HepG2 (cell line): ENCODE results near the gene MAPRE3. TPM values are rescaled to one million over a fixed set of nuclear protein-coding genes. Genes with fewer than 3 reads are reported as not detected.

ENCODE experiments used
- HOXA5 ChIP-seq: sonication (generic); formaldehyde crosslinking; IDR thresholded peaks from 2 replicates; pipeline ENCODE4 v1.4.0; 2020; ENCODE audit warnings: missing genetic modification reagents
- MAFF ChIP-seq: IDR thresholded peaks from 2 replicates; pipeline ENCODE4 v1.6.1; 2011; ENCODE audit warnings: low read depth, low read length, improper control_type of control experiment
- NCOA2 ChIP-seq: sonication (generic); formaldehyde crosslinking; IDR thresholded peaks from 2 replicates; pipeline ENCODE4 v1.8.0; 2022; ENCODE audit warnings: inconsistent platforms
- NFRKB ChIP-seq: fragments of 450-650 bp; IDR thresholded peaks from 2 replicates; pipeline ENCODE4 v1.6.1; 2017
- NRL ChIP-seq: sonication (generic); formaldehyde crosslinking; IDR thresholded peaks from 2 replicates; pipeline ENCODE4 v1.5.0; 2020; ENCODE audit warnings: missing genetic modification reagents, mild to moderate bottlenecking, moderate library complexity, borderline replicate concordance
- RXRB ChIP-seq: IDR thresholded peaks from 2 replicates; pipeline ENCODE4 v1.6.1; 2016; ENCODE audit warnings: borderline replicate concordance, missing genetic modification reagents, missing compliant biosample characterization
- TBX2 ChIP-seq: sonication (generic); formaldehyde crosslinking; IDR thresholded peaks from 2 replicates; pipeline ENCODE4 v1.5.0; 2020; ENCODE audit warnings: missing genetic modification reagents, mild to moderate bottlenecking, borderline replicate concordance
- ZBTB3 ChIP-seq: sonication (generic); formaldehyde crosslinking; IDR thresholded peaks from 2 replicates; pipeline ENCODE4 v1.4.0; 2020; ENCODE audit warnings: low read depth, mild to moderate bottlenecking, moderate library complexity, missing genetic modification reagents, borderline replicate concordance
- ZNF101 ChIP-seq: sonication (generic); formaldehyde crosslinking; IDR thresholded peaks from 2 replicates; pipeline ENCODE4 v1.4.0; 2020; ENCODE audit warnings: mild to moderate bottlenecking, low read depth, missing genetic modification reagents, borderline replicate concordance
- ZNF225 ChIP-seq: sonication (generic); formaldehyde crosslinking; IDR thresholded peaks from 2 replicates; pipeline ENCODE4 v1.4.0; 2020; ENCODE audit warnings: mild to moderate bottlenecking, missing genetic modification reagents
- ZNF562 ChIP-seq: sonication (generic); formaldehyde crosslinking; IDR thresholded peaks from 2 replicates; pipeline ENCODE4 v1.8.0; 2022; ENCODE audit warnings: missing genetic modification reagents, borderline replicate concordance
- ZNF589 ChIP-seq: sonication (generic); formaldehyde crosslinking; conservative IDR thresholded peaks from 2 replicates; pipeline ENCODE4 v1.8.0; 2022; ENCODE audit warnings: mild to moderate bottlenecking, moderate library complexity, missing genetic modification reagents
- ZNF724P ChIP-seq: sonication (generic); formaldehyde crosslinking; IDR thresholded peaks from 2 replicates; pipeline ENCODE4 v1.8.0; 2022; ENCODE audit warnings: missing genetic modification reagents, borderline replicate concordance
- ZNF782 ChIP-seq: sonication (generic); formaldehyde crosslinking; IDR thresholded peaks from 2 replicates; pipeline ENCODE4 v1.4.0; 2020; ENCODE audit warnings: missing genetic modification reagents, mild to moderate bottlenecking, borderline replicate concordance
- ZSCAN30 ChIP-seq: sonication (generic); formaldehyde crosslinking; IDR thresholded peaks from 2 replicates; pipeline ENCODE4 v1.5.0; 2020; ENCODE audit warnings: mild to moderate bottlenecking, missing genetic modification reagents
- polyA plus RNA-seq, 8 experiments: library from polyadenylated mRNA; depleted of rRNA in 3 of 8; stranded (reverse) in 7 of 8; unstranded in 1 of 8; fragments of >200 nt; fragmentation: Illumina TruSeq in 4 of 8; extraction: Trizol in 4 of 8; gene quantifications; 2 replicates each; pipeline versions ENCODE4 v1.2.1 to v1.2.3, GENCODE V29; 2011 to 2016; ENCODE audit warnings: low read depth in 4 of 8, missing spikeins in 1 of 8, mixed read lengths in 1 of 8; ENCODE audit not compliant: insufficient read depth in 1 of 8
- total RNA-seq, 5 experiments: library from RNA; depleted of rRNA; stranded (reverse); fragments of >200 nt; fragmentation: Illumina TruSeq; extraction: Trizol; gene quantifications; 2 replicates each; pipeline ENCODE4 v1.2.3, GENCODE V29; 2016; ENCODE audit warnings: low read depth in 1 of 5
- TF ChIP-seq, protein P1 (sequence below): IDR thresholded peaks from 2 replicates; pipeline ENCODE4 v1.6.1; 2016; ENCODE audit warnings: control low read depth
- TF ChIP-seq, protein P2 (sequence below): sonication (generic); formaldehyde crosslinking; IDR thresholded peaks from 2 replicates; pipeline ENCODE4 v1.4.0; 2020; ENCODE audit warnings: mild to moderate bottlenecking, missing genetic modification reagents
- TF ChIP-seq, protein P3 (sequence below): sonication (generic); formaldehyde crosslinking; IDR thresholded peaks from 2 replicates; pipeline ENCODE4 v1.8.1; 2022; ENCODE audit warnings: low read depth, mild to moderate bottlenecking, missing genetic modification reagents

The MAPRE3 gene
- total and polyA plus RNA-seq, 2 of the 13 experiments (the other 11 are each of a cell fraction or from before 2014, with no cell fraction given): 0.31 to 0.91 TPM

- TF ChIP-seq ZNF589 (no peak), ZNF724P (CRISPR knock-in tag) (no peak), ZNF782 (CRISPR knock-in tag) (no peak; the same call in 1 of the 2 replicates), HOXA5 (CRISPR knock-in tag) (0 out of 2 replicates have a peak, but pooled peaks have one; percentile 43), TBX2 (peak; percentile 68), ZNF225 (CRISPR knock-in tag) (no peak), NCOA2 (peak; percentile 75), NFRKB (no peak), ZBTB3 (CRISPR knock-in tag) (no peak), RXRB (0 out of 2 replicates have a peak, but pooled peaks have one; percentile 73), MAFF (no peak), ZSCAN30 (no peak), NRL (CRISPR knock-in tag) (no peak; the same call in 1 of the 2 replicates), ZNF562 (CRISPR knock-in tag) (no peak), ZNF101 (CRISPR knock-in tag) (no peak)
- TF ChIP-seq, protein P1, sequence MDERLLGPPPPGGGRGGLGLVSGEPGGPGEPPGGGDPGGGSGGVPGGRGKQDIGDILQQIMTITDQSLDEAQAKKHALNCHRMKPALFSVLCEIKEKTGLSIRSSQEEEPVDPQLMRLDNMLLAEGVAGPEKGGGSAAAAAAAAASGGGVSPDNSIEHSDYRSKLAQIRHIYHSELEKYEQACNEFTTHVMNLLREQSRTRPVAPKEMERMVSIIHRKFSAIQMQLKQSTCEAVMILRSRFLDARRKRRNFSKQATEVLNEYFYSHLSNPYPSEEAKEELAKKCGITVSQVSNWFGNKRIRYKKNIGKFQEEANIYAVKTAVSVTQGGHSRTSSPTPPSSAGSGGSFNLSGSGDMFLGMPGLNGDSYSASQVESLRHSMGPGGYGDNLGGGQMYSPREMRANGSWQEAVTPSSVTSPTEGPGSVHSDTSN (CRISPR knock-in tag): no peak
- TF ChIP-seq, protein P2, sequence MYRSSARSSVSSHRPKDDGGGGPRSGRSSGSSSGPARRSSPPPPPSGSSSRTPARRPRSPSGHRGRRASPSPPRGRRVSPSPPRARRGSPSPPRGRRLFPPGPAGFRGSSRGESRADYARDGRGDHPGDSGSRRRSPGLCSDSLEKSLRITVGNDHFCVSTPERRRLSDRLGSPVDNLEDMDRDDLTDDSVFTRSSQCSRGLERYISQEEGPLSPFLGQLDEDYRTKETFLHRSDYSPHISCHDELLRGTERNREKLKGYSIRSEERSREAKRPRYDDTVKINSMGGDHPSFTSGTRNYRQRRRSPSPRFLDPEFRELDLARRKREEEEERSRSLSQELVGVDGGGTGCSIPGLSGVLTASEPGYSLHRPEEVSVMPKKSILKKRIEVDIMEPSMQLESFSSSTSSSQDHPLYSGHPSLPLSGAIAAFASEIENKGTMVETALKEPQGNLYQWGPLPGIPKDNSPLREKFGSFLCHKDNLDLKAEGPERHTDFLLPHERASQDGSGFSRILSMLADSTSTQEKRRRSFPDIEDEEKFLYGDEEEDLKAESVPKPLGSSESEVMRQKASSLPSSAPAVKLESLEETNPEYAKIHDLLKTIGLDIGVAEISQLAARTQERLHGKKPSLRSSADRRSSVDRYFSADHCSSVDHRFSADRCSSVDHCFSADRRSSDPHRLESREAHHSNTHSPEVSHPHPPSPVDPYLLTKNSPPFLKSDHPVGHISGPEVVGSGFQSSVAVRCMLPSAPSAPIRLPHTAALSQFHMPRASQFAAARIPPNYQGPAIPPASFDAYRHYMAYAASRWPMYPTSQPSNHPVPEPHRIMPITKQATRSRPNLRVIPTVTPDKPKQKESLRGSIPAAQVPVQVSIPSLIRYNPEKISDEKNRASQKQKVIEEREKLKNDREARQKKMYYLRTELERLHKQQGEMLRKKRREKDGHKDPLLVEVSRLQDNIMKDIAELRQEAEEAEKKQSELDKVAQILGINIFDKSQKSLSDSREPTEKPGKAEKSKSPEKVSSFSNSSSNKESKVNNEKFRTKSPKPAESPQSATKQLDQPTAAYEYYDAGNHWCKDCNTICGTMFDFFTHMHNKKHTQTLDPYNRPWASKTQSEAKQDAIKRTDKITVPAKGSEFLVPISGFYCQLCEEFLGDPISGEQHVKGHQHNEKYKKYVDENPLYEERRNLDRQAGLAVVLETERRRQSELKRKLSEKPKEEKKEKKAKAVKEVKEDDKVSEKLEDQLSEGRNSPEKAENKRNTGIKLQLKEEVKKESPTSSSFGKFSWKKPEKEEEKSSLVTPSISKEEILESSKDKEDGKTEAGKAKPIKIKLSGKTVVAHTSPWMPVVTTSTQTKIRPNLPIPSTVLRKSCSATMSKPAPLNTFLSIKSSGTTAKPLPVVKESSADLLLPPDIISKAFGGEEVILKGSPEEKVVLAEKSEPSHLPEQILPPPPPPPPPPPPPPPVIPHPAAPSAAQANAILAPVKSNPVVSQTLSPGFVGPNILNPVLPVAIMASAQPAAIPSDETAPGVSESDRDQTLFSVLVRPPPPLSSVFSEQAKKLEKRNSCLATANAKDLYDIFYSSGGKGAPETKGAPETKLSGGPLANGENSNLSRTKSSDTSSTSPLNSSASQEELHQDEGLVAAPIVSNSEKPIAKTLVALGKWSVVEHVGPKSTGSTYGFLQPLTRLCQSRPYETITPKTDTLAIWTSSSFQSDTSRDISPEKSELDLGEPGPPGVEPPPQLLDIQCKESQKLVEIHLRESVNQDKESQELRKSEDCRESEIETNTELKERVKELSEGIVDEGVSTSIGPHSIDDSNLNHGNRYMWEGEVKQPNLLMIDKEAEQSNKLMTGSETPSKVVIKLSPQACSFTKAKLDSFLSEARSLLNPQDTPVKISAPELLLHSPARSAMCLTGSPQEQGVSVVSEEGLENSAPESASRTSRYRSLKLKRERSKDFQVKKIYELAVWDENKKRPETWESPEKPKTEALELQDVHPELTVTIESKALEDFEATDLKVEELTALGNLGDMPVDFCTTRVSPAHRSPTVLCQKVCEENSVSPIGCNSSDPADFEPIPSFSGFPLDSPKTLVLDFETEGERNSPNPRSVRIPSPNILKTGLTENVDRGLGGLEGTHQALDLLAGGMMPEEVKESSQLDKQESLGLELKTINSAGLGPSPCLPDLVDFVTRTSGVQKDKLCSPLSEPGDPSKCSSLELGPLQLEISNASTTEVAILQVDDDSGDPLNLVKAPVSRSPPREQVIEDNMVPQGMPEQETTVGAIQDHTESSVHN (CRISPR knock-in tag): no peak
- TF ChIP-seq, protein P3, sequence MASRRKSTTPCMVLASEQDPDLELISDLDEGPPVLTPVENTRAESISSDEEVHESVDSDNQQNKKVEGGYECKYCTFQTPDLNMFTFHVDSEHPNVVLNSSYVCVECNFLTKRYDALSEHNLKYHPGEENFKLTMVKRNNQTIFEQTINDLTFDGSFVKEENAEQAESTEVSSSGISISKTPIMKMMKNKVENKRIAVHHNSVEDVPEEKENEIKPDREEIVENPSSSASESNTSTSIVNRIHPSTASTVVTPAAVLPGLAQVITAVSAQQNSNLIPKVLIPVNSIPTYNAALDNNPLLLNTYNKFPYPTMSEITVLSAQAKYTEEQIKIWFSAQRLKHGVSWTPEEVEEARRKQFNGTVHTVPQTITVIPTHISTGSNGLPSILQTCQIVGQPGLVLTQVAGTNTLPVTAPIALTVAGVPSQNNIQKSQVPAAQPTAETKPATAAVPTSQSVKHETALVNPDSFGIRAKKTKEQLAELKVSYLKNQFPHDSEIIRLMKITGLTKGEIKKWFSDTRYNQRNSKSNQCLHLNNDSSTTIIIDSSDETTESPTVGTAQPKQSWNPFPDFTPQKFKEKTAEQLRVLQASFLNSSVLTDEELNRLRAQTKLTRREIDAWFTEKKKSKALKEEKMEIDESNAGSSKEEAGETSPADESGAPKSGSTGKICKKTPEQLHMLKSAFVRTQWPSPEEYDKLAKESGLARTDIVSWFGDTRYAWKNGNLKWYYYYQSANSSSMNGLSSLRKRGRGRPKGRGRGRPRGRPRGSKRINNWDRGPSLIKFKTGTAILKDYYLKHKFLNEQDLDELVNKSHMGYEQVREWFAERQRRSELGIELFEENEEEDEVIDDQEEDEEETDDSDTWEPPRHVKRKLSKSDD (CRISPR knock-in tag): no peak
Measured at GRCh38 chr2:26925100-26925791, 45.2 kb upstream of the MAPRE3 start (continued).
